ENCODE results near the gene MYL10.

Gene MYL10

GRCh38 chr7:101564778-101565211 lies 64.3 kb downstream of the MYL10 start:
- Histone ChIP-seq H3K27me3 (ENCODE audit: control insufficient read depth in 5 of 5, insufficient read depth in 4 of 5, low read length in 5 of 5) (peaks cover 4 to 21% (median 17%) of the 10 kb centered on the region in 5 donors), H3K4me3 (ENCODE audit: low read depth in 1 of 5, low read length in 5 of 5) (no peak overlapping the region), H3K36me3 (ENCODE audit: control insufficient read depth in 5 of 5, insufficient read depth in 5 of 5, low read length in 5 of 5) (no peaks in the 10 kb centered on the region), H3K4me1 (ENCODE audit: control insufficient read depth in 5 of 5, insufficient read depth in 5 of 5, low read length in 5 of 5) (peaks cover 0 to 21% (median 0%) of the 10 kb centered on the region in 5 donors), H3K27ac (ENCODE audit: low read depth, low read length) (no peak overlapping the region), H3K9me3 (ENCODE audit: control insufficient read depth in 5 of 5, low read length in 5 of 5) (peaks cover 0 to 4% (median 0%) of the 10 kb centered on the region in 5 donors), H3K9ac (ENCODE audit: low read length in 5 of 5) (no peak overlapping the region)

DNA sequence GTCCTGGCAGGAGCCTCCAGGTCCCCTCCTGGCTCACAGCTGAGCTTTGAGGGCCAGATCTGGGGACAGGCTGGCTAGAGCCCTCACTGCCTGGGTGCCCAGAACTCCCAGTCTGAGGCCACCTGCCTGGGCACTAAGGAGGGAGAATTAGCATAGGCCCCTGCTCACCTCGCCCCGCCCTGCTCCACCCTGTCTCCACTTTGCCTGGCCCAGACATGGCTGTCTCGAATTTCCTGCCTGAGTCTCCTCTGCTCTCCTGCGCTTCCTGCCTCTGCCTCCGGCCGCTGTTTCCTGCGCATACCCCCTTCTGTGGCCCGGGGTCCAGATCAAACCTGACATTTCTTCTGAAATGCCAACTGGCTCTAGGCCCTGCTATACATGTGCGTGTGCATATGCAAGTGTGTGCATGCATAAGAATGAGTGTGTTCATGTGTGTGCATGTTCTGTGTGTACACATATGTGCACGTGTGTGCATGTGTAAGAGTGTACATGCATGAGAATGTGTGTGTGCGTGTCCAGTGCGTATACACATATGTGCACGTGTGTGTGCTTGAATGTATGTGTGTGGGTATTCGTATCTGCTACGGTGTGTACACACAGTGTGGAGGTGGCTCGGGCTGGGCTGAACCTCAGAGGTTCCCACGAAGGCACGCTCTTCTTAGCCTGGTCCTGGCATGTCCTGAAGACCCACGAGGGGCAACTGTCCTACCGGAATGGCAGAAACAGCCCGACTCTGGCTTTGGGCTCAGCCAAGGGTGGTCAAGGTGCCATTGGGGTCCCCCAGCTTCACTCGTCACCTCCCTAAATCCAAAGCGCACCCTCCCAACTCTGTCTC lies 64.9 kb downstream of the MYL10 start:
- Histone ChIP-seq H3K9ac (ENCODE audit: low read length in 5 of 5) (no peak overlapping the region), H3K9me3 (ENCODE audit: control insufficient read depth in 5 of 5, low read length in 5 of 5) (peaks cover 0 to 4% (median 0%) of the 10 kb centered on the region in 5 donors), H3K27ac (ENCODE audit: low read depth, low read length) (no peak overlapping the region), H3K36me3 (ENCODE audit: control insufficient read depth in 5 of 5, insufficient read depth in 5 of 5, low read length in 5 of 5) (no peaks in the 10 kb centered on the region), H3K4me1 (ENCODE audit: control insufficient read depth in 5 of 5, insufficient read depth in 5 of 5, low read length in 5 of 5) (peaks cover 0 to 21% (median 0%) of the 10 kb centered on the region in 5 donors), H3K4me3 (ENCODE audit: low read depth in 1 of 5, low read length in 5 of 5) (no peak overlapping the region), H3K27me3 (ENCODE audit: control insufficient read depth in 5 of 5, insufficient read depth in 4 of 5, low read length in 5 of 5) (peaks cover 7 to 21% (median 17%) of the 10 kb centered on the region in 5 donors)
